Measurements from ENCODE around the gene CLN3.
"Not testable (repeated sequence)": the region's sequence is repeated elsewhere in the genome, so short reads cannot be mapped to it uniquely, and the experiment has no call there.

CLN3 gene

GRCh38 chr16:28505489-28506137 lies 13.7 kb upstream of the CLN3 start:
- Histone ChIP-seq H3K4me3 (ENCODE audit: low read depth, low read length) (no peak overlapping the region), H3K27me3 (no peaks in the 10 kb centered on the region), H3K9me3 (no peaks in the 10 kb centered on the region), H3K36me3 (no peaks in the 10 kb centered on the region), H3K4me1 (no peaks in the 10 kb centered on the region)
- TF ChIP-seq CTCF (IDR thresholded peaks at IDR 0.05; ENCODE audit: low read depth, low read length), result no peak
- DNase-seq, result no peak

- DNase-seq, result no peak
- H3K36me3 ChIP-seq, result no peaks in the 10 kb centered on the region
- no peaks in the 10 kb centered on the region for H3K9me3 ChIP-seq
- no peaks in the 10 kb centered on the region for H3K27me3 ChIP-seq
- no peak for TF ChIP-seq CTCF (IDR thresholded peaks at IDR 0.05; ENCODE audit: low read depth, low read length)
- H3K4me3 ChIP-seq (ENCODE audit: low read depth, low read length), result no peak overlapping the region
- no peaks in the 10 kb centered on the region for H3K4me1 ChIP-seq
Observed at GRCh38 chr16:28504707-28505404, 13.0 kb upstream of the CLN3 start.

GRCh38 chr16:28503470-28504259 lies 11.8 kb upstream of the CLN3 start:
- Histone ChIP-seq H3K9me3 (no peaks in the 10 kb centered on the region), H3K36me3 (no peaks in the 10 kb centered on the region), H3K4me1 (no peaks in the 10 kb centered on the region), H3K27me3 (no peaks in the 10 kb centered on the region), H3K4me3 (ENCODE audit: low read depth, low read length) (no peak overlapping the region)
- DNase-seq, result no peak
- no peak for TF ChIP-seq CTCF (IDR thresholded peaks at IDR 0.05; ENCODE audit: low read depth, low read length)

GRCh38 chr16:28502290-28502689 lies 10.4 kb upstream of the CLN3 start:
- H3K9me3 ChIP-seq, result no peaks in the 10 kb centered on the region
- H3K27me3 ChIP-seq, result no peaks in the 10 kb centered on the region
- H3K4me1 ChIP-seq, result no peaks in the 10 kb centered on the region
- no peak for TF ChIP-seq CTCF (IDR thresholded peaks at IDR 0.05; ENCODE audit: low read depth, low read length)
- no peak overlapping the region for H3K4me3 ChIP-seq (ENCODE audit: low read depth, low read length)
- no peak for DNase-seq
- H3K36me3 ChIP-seq, result no peaks in the 10 kb centered on the region

GRCh38 chr16:28501258-28502232 lies 9.7 kb upstream of the CLN3 start:
- H3K4me1 ChIP-seq, result no peaks in the 10 kb centered on the region
- H3K27me3 ChIP-seq, result no peaks in the 10 kb centered on the region
- no peak for DNase-seq
- H3K4me3 ChIP-seq (ENCODE audit: low read depth, low read length), result no peak overlapping the region
- H3K36me3 ChIP-seq, result no peaks in the 10 kb centered on the region
- no peaks in the 10 kb centered on the region for H3K9me3 ChIP-seq
- TF ChIP-seq CTCF (IDR thresholded peaks at IDR 0.05; ENCODE audit: low read depth, low read length), result no peak

GRCh38 chr16:28500476-28501180 lies 8.8 kb upstream of the CLN3 start:
- H3K9me3 ChIP-seq; H3K4me1 ChIP-seq; H3K4me3 ChIP-seq (ENCODE audit: low read depth, low read length): not testable (repeated sequence)

More at GRCh38 chr16:28500476-28501180, 8.8 kb upstream of the CLN3 start:
- DNase-seq, H3K27me3 ChIP-seq, H3K36me3 ChIP-seq: not testable (repeated sequence)
